ENCODE data around the gene TMEM132D.
"Not testable (repeated sequence)": the region's sequence is repeated elsewhere in the genome, so short reads cannot be mapped to it uniquely, and the experiment has no call there.

The TMEM132D gene

DNA sequence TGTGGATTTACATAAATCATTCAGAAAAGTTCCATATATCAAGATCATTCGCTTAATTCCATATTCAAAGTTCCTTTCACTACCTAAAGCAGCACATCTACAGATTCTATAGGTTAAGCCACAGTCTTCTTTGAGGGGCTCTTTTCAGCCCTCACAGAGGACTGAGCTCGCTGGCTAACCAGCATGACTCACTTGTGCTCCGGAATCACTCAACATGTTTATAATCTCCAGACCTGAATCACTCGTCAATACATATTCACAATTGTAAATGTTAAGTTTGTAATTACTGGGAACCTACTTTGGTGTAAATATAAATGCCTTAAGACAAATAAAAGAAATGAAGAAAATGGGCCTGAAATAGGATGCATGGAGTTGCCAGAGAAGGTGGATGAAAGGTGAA lies 315.7 kb downstream of the TMEM132D start:
- DNase-seq (ENCODE audit: low read depth) = no peak

- no peak for DNase-seq (ENCODE audit: low read depth)
Observed at GRCh38 chr12:129585296-129585695, 318.5 kb downstream of the TMEM132D start.

DNA sequence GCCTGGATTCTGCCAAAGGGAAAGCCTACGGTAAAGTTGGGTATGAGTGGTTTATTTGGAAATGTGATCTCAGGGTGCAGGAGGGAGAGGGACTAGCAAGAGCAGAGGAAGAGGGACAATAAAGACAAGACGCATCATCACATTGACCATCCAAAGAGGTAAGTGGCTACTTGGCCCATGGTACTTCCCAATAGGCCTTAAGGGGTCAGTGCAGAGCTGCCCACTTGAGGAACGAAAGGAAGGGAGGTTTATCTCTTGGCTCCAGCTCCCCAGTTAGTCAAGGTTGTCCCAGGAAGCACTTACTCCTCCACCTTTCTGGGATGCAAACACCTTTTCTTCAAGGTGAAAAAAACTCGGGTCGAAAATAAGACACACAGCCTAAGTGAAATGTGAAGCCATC lies 323.9 kb downstream of the TMEM132D start:
- no peak for DNase-seq (ENCODE audit: low read depth)

DNA sequence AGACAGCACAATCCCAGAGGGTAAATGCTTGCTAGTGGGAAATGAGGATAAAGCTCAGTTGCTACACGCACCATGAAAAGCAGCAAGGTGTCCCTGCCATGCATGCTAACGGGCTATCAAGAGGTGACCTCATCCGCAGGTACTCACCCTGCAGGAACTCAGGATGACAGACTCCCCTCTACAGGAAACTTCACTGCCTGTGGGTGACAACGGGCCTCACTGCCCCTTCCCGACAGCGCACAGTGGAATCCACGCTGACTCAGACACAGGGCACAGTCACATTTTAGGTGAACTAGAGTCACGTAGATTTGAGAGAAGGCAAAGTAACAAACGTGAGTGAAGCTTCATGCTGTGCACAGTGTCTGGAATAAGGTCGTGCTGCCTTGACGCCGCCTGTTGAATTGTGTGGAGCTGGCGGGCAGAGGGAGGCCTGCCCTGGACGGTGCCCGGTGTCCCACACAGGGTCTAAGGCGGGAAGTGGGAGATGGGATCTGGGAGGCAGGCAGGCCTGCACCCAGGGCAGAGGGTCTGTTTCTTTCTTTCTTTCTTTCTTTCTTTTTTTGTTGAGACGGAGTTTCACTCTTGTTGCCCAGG lies 331.8 kb downstream of the TMEM132D start:
- DNase-seq (ENCODE audit: low read depth) = no peak

GRCh38 chr12:129570796-129571400 lies 332.9 kb downstream of the TMEM132D start:
- DNase-seq (ENCODE audit: low read depth) = no peak

- DNase-seq (ENCODE audit: low read depth) = no peak
Observed at GRCh38 chr12:129566800-129567199, 337.0 kb downstream of the TMEM132D start.

DNA sequence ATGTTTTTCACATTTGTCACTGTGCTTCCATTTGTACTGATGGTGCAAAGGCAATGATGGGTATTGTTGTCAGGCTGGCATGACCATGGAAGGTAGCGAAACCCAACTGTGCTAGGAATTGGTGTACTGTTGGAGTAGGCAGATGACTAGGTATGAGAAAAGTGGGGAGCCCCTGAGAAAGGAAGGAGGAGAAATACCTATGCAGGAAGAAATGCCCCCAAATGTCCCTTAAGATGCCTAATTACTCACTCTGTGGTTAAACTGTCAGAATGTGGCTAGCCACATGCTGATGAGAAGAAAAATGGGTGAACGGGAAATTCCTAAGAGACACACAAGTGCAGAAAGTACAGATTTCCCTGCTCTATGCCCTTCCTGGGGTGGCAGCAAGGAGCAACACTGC lies 339.1 kb downstream of the TMEM132D start:
- DNase-seq (ENCODE audit: low read depth) = no peak

DNA sequence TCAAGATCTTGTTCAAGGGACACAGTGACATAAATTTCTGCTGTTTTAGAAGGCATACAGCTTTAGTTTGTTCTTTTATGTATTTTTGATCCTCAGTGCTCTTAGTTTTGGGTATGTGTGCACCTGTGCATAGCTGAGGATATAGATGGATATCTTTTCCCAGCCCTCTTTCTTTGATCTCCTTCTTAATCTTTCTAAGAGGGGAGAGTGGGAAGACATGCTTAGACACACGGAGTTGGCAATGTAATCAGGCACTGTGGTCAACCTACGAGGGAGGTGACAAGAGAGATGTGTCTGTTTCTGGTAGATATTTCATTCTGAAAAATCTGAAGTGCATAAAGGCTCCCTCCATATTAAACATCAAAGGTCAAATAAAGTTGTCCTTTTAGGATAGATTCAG lies 340.6 kb downstream of the TMEM132D start:
- DNase-seq (ENCODE audit: low read depth) = no peak

DNA sequence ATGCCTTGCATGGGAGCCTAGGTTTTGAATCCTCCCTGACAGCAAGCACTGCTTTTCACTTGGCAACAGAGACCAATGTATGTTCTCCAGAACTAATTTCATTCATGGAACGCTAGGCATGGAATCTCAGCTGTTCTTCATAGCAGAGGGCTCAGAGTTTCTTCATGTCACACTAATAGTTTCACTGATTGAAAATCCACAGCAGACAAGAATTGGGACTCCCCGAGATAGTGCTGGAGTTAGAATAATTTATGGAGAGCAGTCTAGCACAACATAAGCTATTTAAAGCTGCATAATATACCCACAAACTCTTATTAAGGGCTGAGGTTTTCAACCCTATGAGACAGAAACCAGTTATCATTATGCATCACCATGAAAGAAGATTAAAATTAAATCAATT lies 342.5 kb downstream of the TMEM132D start:
- no peak for DNase-seq (ENCODE audit: low read depth)

GRCh38 chr12:129559776-129560175 lies 344.0 kb downstream of the TMEM132D start:
- DNase-seq (ENCODE audit: low read depth) = no peak

- no peak for DNase-seq (ENCODE audit: low read depth)
Observed at GRCh38 chr12:129558036-129558435, 345.8 kb downstream of the TMEM132D start.

GRCh38 chr12:129556082-129556481 lies 347.7 kb downstream of the TMEM132D start:
- DNase-seq (ENCODE audit: low read depth) = no peak

GRCh38 chr12:129552996-129553750 lies 350.7 kb downstream of the TMEM132D start:
- no peak for DNase-seq (ENCODE audit: low read depth)

- DNase-seq (ENCODE audit: low read depth) = no peak
Observed at GRCh38 chr12:129551441-129551840, 352.4 kb downstream of the TMEM132D start.

DNA sequence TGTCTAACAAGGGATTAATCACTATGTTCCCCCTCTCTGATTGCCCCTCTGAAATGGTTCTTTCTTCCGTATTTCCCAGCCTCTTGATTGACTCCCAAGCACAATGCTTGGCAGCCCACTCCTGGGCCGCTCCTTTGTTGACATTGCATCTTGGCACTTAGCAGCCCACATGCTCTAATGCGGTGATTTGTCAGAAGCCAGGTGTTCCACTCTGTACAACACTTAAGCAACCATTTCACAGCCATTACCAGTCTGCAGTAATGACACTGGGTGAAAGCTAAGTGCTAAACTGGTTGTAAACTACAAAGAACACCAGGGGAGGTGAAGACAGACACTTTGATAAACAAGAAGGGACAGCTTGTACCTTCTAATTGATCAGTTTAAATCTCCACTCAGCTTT lies 353.5 kb downstream of the TMEM132D start:
- no peak for DNase-seq (ENCODE audit: low read depth)

GRCh38 chr12:129549656-129550055 lies 354.2 kb downstream of the TMEM132D start:
- no peak for DNase-seq (ENCODE audit: low read depth)

- DNase-seq (ENCODE audit: low read depth) = not testable (repeated sequence)
Observed at GRCh38 chr12:129549020-129549419, 354.8 kb downstream of the TMEM132D start.

DNA sequence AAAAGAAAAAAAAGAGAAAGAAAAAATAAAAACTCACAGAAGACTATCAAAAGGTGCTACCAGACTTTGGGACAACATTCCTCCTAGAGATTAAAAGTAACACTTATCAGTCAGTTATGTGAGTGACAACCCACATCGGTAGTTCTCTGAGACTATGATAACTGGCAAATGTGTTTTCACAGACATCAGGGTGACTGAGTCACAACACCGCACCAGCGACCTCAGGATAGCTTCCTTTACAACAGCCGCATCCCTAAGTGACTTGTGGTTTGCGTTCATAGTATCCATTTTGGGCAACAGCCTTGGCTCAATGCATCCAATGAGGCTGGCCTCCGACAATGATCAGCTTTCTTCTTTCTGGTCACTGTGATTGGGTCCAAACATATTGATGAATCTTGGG lies 359.1 kb downstream of the TMEM132D start:
- no peak for DNase-seq (ENCODE audit: low read depth)

- no peak for DNase-seq (ENCODE audit: low read depth)
Observed at GRCh38 chr12:129540954-129541353, 362.9 kb downstream of the TMEM132D start.

GRCh38 chr12:129540249-129540648 lies 363.6 kb downstream of the TMEM132D start:
- DNase-seq (ENCODE audit: low read depth) = no peak

DNA sequence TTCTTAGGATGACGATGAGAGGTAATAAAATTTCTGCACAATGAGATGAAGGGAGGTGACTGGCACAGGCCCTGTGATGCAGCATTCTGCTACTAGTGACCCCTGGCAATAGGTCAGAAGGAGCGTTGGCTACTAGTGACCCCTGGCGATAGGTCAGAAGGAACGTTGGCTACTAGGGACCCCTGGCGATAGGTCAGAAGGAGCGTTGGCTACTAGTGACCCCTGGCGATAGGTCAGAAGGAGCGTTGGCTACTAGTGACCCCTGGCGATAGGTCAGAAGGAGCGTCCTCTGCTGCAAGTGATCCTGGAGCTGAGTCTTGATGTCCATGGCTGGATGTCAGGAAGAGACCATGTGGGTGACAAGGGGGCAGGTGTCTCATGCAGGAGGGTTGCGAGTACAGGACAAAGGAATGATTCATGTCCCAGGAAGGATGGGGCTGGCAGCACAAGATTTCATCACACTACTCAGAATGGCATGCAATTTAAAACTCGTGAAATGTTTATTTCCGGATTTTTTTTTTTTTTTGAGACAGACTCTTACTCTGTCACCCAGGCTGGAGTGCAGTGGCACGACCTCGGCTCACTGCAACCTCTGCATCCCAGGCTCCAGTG lies 365.0 kb downstream of the TMEM132D start:
- DNase-seq (ENCODE audit: low read depth) = not testable (repeated sequence)

DNA sequence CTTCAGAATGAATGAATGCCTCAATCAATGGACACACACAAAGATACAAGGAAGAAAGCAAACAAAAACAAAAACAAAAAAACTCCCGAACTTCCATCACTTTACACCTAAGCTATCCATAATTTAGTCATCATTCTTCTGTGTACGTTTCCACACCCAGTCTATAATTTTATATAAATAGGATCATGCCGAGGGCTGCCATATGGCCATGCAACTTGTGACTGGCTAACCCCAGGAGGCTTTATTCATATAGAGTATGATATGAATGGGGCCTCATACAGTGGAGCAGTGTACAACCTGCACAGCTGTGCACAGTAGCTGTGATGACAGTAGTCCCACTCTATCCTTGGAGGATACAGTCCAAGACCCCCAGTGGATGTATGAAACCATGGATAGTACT lies 365.7 kb downstream of the TMEM132D start:
- no peak for DNase-seq (ENCODE audit: low read depth)

Measured in amniotic epithelial cell (primary cell).